Measurements from ENCODE around the gene SFSWAP.

The SFSWAP gene

GRCh38 chr12:131709226-131709625 is 1.7 kb upstream of the SFSWAP start:
- H3K79me2 ChIP-seq (ENCODE audit: control insufficient read depth, insufficient read depth, low read length) = peaks cover 23% of the 10 kb centered on the region
- no peak overlapping the region for H3K4me3 ChIP-seq (ENCODE audit: low read length)
- no peak overlapping the region for H3K9ac ChIP-seq (ENCODE audit: low read length)
- no peak overlapping the region for H2BK5ac ChIP-seq (ENCODE audit: low read length)
- no CpG with 5 or more reads among the region's 3 CpGs for WGBS (ENCODE audit: extremely low coverage, insufficient coverage, low lambda C conversion rate)
- H2BK120ac ChIP-seq (ENCODE audit: low read depth, low read length) = no peak overlapping the region
- H3K27me3 ChIP-seq (ENCODE audit: insufficient read depth, low read length, poor library complexity) = no peaks in the 10 kb centered on the region
- peaks cover 2% of the 10 kb centered on the region for H3K36me3 ChIP-seq (ENCODE audit: control insufficient read depth, insufficient read depth, low read length)
- H3K79me1 ChIP-seq (ENCODE audit: low read length) = peaks cover 14% of the 10 kb centered on the region
- H2AK5ac ChIP-seq (ENCODE audit: low read length) = no peak overlapping the region
- no peak overlapping the region for H3K56ac ChIP-seq (ENCODE audit: low read length)
- no peak overlapping the region for H3K4me2 ChIP-seq (ENCODE audit: low read length)
- H2BK15ac ChIP-seq (replicated peaks; ENCODE audit: low read depth) = no peak overlapping the region
- H3K27ac ChIP-seq (ENCODE audit: low read depth, low read length) = no peak overlapping the region
- no peak overlapping the region for H3K23ac ChIP-seq (ENCODE audit: low read length)
- no peak for DNase-seq
- no peak overlapping the region for H4K5ac ChIP-seq (ENCODE audit: low read length)
- no peak overlapping the region for H3K4ac ChIP-seq (ENCODE audit: low read depth, low read length)
- H4K8ac ChIP-seq (ENCODE audit: low read depth, low read length) = no peak overlapping the region
- peaks cover 4% of the 10 kb centered on the region for H3K4me1 ChIP-seq (ENCODE audit: control insufficient read depth, low read depth, low read length)
- no peak overlapping the region for H3K18ac ChIP-seq (ENCODE audit: low read length)

DNA sequence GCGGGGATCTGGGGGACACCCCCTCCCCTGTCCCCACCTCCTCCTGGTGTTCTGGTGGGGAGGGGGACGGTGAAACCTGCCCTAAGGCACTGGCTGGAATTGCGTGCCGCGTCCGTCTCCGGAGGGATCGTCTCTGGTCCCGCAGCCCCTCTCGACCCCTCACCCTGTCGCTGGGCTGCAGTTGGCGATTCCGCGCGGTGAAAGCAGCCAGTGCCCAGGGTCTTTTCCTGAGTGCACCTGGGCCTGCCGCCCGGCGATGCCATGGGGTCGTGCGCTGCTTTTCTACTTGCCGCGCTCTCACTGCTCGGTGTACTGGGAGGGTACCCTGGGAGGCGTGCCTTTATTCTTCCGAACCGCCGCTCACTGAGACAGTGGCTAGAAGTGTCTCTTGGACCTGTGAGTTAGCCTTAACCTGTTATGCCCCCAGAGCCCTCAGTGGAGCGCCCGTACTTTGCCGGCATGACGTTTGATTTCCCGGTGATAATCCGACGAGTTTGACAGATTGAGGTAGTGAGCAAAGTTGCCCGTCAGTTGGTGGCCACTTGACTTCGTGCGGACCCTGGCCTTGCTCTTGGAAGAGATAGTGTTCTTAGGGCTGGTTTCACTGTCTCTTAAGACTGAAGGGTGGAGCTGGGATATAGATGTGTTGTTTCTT is 788 bp downstream of the SFSWAP start:
- Histone ChIP-seq H2AK5ac (ENCODE audit: low read length) (no peak overlapping the region), H3K36me3 (ENCODE audit: control insufficient read depth, insufficient read depth, low read length) (peaks cover 10% of the 10 kb centered on the region), H3K79me2 (ENCODE audit: control insufficient read depth, insufficient read depth, low read length) (peaks cover 23% of the 10 kb centered on the region), H3K4me2 (ENCODE audit: low read length) (peak overlapping the region; percentile 95), H3K4me1 (ENCODE audit: control insufficient read depth, low read depth, low read length) (peaks cover 4% of the 10 kb centered on the region), H3K27ac (ENCODE audit: low read depth, low read length) (no peak overlapping the region), H2BK5ac (ENCODE audit: low read length) (no peak overlapping the region), H2BK15ac (replicated peaks; ENCODE audit: low read depth) (no peak overlapping the region), H3K79me1 (ENCODE audit: low read length) (peaks cover 16% of the 10 kb centered on the region), H3K9ac (ENCODE audit: low read length) (peak overlapping the region; percentile 95), H4K8ac (ENCODE audit: low read depth, low read length) (no peak overlapping the region), H3K23ac (ENCODE audit: low read length) (peak overlapping the region; percentile 53), H3K4me3 (ENCODE audit: low read length) (peak overlapping the region; percentile 90), H4K5ac (ENCODE audit: low read length) (no peak overlapping the region), H3K27me3 (ENCODE audit: insufficient read depth, low read length, poor library complexity) (no peaks in the 10 kb centered on the region), H3K4ac (ENCODE audit: low read depth, low read length) (peak overlapping the region; percentile 63), H2BK120ac (ENCODE audit: low read depth, low read length) (no peak overlapping the region), H3K18ac (ENCODE audit: low read length) (no peak overlapping the region), H3K56ac (ENCODE audit: low read length) (peak overlapping the region; percentile 98)
- WGBS (ENCODE audit: extremely low coverage, insufficient coverage, low lambda C conversion rate) = no CpG with 5 or more reads among the region's 37 CpGs
- DNase-seq = no peak

DNA sequence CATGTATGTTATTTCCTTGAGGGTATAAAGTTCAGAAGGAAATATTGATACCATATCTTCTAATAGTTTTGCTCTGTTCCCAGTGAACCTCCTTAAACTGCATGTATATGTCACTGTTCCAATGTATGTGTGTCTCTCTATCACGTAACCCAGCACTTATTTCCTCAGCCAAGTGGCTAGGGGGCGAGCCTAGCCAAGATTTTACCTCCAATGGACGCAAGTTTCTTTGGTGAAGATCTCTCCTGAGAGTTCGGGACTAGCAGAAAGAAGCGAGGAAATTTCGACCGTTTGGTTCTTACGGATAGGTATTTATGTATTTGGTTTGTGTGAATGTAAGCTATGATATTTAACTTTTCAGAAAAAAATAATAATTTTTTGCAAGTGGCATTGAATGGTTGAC is 2.5 kb downstream of the SFSWAP start:
- no peak overlapping the region for H3K27ac ChIP-seq (ENCODE audit: low read depth, low read length)
- peak; percentile 29 for DNase-seq
- H3K23ac ChIP-seq (ENCODE audit: low read length) = no peak overlapping the region
- H3K56ac ChIP-seq (ENCODE audit: low read length) = no peak overlapping the region
- H4K5ac ChIP-seq (ENCODE audit: low read length) = no peak overlapping the region
- H2AK5ac ChIP-seq (ENCODE audit: low read length) = no peak overlapping the region
- peaks cover 10% of the 10 kb centered on the region for H3K36me3 ChIP-seq (ENCODE audit: control insufficient read depth, insufficient read depth, low read length)
- H3K4me3 ChIP-seq (ENCODE audit: low read length) = no peak overlapping the region
- no peak overlapping the region for H3K18ac ChIP-seq (ENCODE audit: low read length)
- 100% methylated on average over 1 of the region's 8 CpGs for WGBS (ENCODE audit: extremely low coverage, insufficient coverage, low lambda C conversion rate)
- no peaks in the 10 kb centered on the region for H3K27me3 ChIP-seq (ENCODE audit: insufficient read depth, low read length, poor library complexity)
- peaks cover 4% of the 10 kb centered on the region for H3K4me1 ChIP-seq (ENCODE audit: control insufficient read depth, low read depth, low read length)
- peaks cover 23% of the 10 kb centered on the region for H3K79me2 ChIP-seq (ENCODE audit: control insufficient read depth, insufficient read depth, low read length)
- no peak overlapping the region for H3K4me2 ChIP-seq (ENCODE audit: low read length)
- H3K9ac ChIP-seq (ENCODE audit: low read length) = no peak overlapping the region
- no peak overlapping the region for H2BK120ac ChIP-seq (ENCODE audit: low read depth, low read length)
- H2BK5ac ChIP-seq (ENCODE audit: low read length) = no peak overlapping the region
- H2BK15ac ChIP-seq (replicated peaks; ENCODE audit: low read depth) = no peak overlapping the region
- no peak overlapping the region for H4K8ac ChIP-seq (ENCODE audit: low read depth, low read length)
- no peak overlapping the region for H3K4ac ChIP-seq (ENCODE audit: low read depth, low read length)
- H3K79me1 ChIP-seq (ENCODE audit: low read length) = peaks cover 16% of the 10 kb centered on the region

DNA sequence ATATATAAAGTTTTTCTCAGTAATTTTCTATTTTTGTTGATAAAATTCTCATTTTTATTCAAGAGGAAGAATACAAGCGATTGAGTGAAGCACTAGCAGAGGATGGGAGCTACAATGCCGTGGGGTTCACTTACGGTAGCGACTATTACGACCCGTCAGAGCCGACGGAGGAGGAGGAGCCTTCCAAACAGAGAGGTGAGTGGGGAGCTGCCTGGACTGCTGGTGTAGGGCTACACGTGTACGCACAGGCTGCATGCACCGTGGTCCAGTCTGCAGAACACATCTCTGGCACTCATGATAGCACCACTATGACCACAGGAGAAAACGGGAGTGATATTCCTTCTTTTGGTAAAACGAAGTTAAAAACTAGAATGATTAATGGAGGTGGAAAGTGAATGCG is 3.9 kb downstream of the SFSWAP start:
- Histone ChIP-seq H3K56ac (ENCODE audit: low read length) (no peak overlapping the region), H3K4ac (ENCODE audit: low read depth, low read length) (no peak overlapping the region), H4K8ac (ENCODE audit: low read depth, low read length) (no peak overlapping the region), H3K4me3 (ENCODE audit: low read length) (no peak overlapping the region), H2BK120ac (ENCODE audit: low read depth, low read length) (no peak overlapping the region), H3K27me3 (ENCODE audit: insufficient read depth, low read length, poor library complexity) (no peaks in the 10 kb centered on the region), H3K9ac (ENCODE audit: low read length) (no peak overlapping the region), H3K23ac (ENCODE audit: low read length) (no peak overlapping the region), H2AK5ac (ENCODE audit: low read length) (no peak overlapping the region), H2BK5ac (ENCODE audit: low read length) (no peak overlapping the region), H3K4me2 (ENCODE audit: low read length) (no peak overlapping the region), H3K4me1 (ENCODE audit: control insufficient read depth, low read depth, low read length) (peaks cover 4% of the 10 kb centered on the region), H2BK15ac (replicated peaks; ENCODE audit: low read depth) (no peak overlapping the region), H3K79me1 (ENCODE audit: low read length) (peaks cover 16% of the 10 kb centered on the region), H3K27ac (ENCODE audit: low read depth, low read length) (no peak overlapping the region), H3K36me3 (ENCODE audit: control insufficient read depth, insufficient read depth, low read length) (peaks cover 12% of the 10 kb centered on the region), H3K18ac (ENCODE audit: low read length) (no peak overlapping the region), H3K79me2 (ENCODE audit: control insufficient read depth, insufficient read depth, low read length) (peaks cover 23% of the 10 kb centered on the region), H4K5ac (ENCODE audit: low read length) (no peak overlapping the region)
- 100% methylated on average over 2 of the region's 14 CpGs for WGBS (ENCODE audit: extremely low coverage, insufficient coverage, low lambda C conversion rate)
- DNase-seq = no peak

GRCh38 chr12:131716282-131716681 is 5.4 kb downstream of the SFSWAP start:
- Histone ChIP-seq H2BK5ac (ENCODE audit: low read length) (no peak overlapping the region), H3K4me2 (ENCODE audit: low read length) (no peak overlapping the region), H2BK15ac (replicated peaks; ENCODE audit: low read depth) (no peak overlapping the region), H3K56ac (ENCODE audit: low read length) (no peak overlapping the region), H3K4ac (ENCODE audit: low read depth, low read length) (no peak overlapping the region), H4K8ac (ENCODE audit: low read depth, low read length) (no peak overlapping the region), H4K5ac (ENCODE audit: low read length) (no peak overlapping the region), H3K4me1 (ENCODE audit: control insufficient read depth, low read depth, low read length) (peaks cover 2% of the 10 kb centered on the region), H3K27me3 (ENCODE audit: insufficient read depth, low read length, poor library complexity) (no peaks in the 10 kb centered on the region), H3K27ac (ENCODE audit: low read depth, low read length) (no peak overlapping the region), H2BK120ac (ENCODE audit: low read depth, low read length) (no peak overlapping the region), H2AK5ac (ENCODE audit: low read length) (no peak overlapping the region), H3K36me3 (ENCODE audit: control insufficient read depth, insufficient read depth, low read length) (peaks cover 12% of the 10 kb centered on the region), H3K9ac (ENCODE audit: low read length) (no peak overlapping the region), H3K4me3 (ENCODE audit: low read length) (no peak overlapping the region), H3K79me2 (ENCODE audit: control insufficient read depth, insufficient read depth, low read length) (peaks cover 22% of the 10 kb centered on the region), H3K23ac (ENCODE audit: low read length) (no peak overlapping the region), H3K79me1 (ENCODE audit: low read length) (peaks cover 15% of the 10 kb centered on the region), H3K18ac (ENCODE audit: low read length) (no peak overlapping the region)
- no CpG with 5 or more reads among the region's 3 CpGs for WGBS (ENCODE audit: extremely low coverage, insufficient coverage, low lambda C conversion rate)
- no peak for DNase-seq

GRCh38 chr12:131720241-131720640 is 9.4 kb downstream of the SFSWAP start:
- DNase-seq = no peak
- no peak overlapping the region for H3K4ac ChIP-seq (ENCODE audit: low read depth, low read length)
- no peak overlapping the region for H3K56ac ChIP-seq (ENCODE audit: low read length)
- H3K36me3 ChIP-seq (ENCODE audit: control insufficient read depth, insufficient read depth, low read length) = peaks cover 5% of the 10 kb centered on the region
- H3K4me1 ChIP-seq (ENCODE audit: control insufficient read depth, low read depth, low read length) = peaks cover 9% of the 10 kb centered on the region
- no peak overlapping the region for H3K27ac ChIP-seq (ENCODE audit: low read depth, low read length)
- H2BK120ac ChIP-seq (ENCODE audit: low read depth, low read length) = no peak overlapping the region
- H3K4me2 ChIP-seq (ENCODE audit: low read length) = no peak overlapping the region
- H3K27me3 ChIP-seq (ENCODE audit: insufficient read depth, low read length, poor library complexity) = no peaks in the 10 kb centered on the region
- H3K79me1 ChIP-seq (ENCODE audit: low read length) = peaks cover 5% of the 10 kb centered on the region
- no peak overlapping the region for H4K8ac ChIP-seq (ENCODE audit: low read depth, low read length)
- H4K5ac ChIP-seq (ENCODE audit: low read length) = no peak overlapping the region
- H3K23ac ChIP-seq (ENCODE audit: low read length) = no peak overlapping the region
- H3K18ac ChIP-seq (ENCODE audit: low read length) = no peak overlapping the region
- H2AK5ac ChIP-seq (ENCODE audit: low read length) = no peak overlapping the region
- no peak overlapping the region for H2BK5ac ChIP-seq (ENCODE audit: low read length)
- no peak overlapping the region for H3K9ac ChIP-seq (ENCODE audit: low read length)
- peaks cover 17% of the 10 kb centered on the region for H3K79me2 ChIP-seq (ENCODE audit: control insufficient read depth, insufficient read depth, low read length)
- no peak overlapping the region for H3K4me3 ChIP-seq (ENCODE audit: low read length)
- no peak overlapping the region for H2BK15ac ChIP-seq (replicated peaks; ENCODE audit: low read depth)
- WGBS (ENCODE audit: extremely low coverage, insufficient coverage, low lambda C conversion rate) = no CpG with 5 or more reads among the region's 8 CpGs

All from mesendoderm (in vitro differentiated cells).